K562 treated with DMSO at 1 percent for 24 hours (cell line): Measurements from ENCODE around the gene MASP1. TPM values are rescaled to one million over a fixed set of nuclear protein-coding genes. Genes with fewer than 3 reads are reported as not detected.

ENCODE experiments used
- total RNA-seq: library from RNA; unstranded; fragments of 300-600 nt; gene quantifications from 2 replicates; pipeline ENCODE4 v1.2.3, GENCODE V29; 2022; ENCODE audit warnings: low read depth; ENCODE audit not compliant: insufficient read depth

Gene MASP1, protein sequence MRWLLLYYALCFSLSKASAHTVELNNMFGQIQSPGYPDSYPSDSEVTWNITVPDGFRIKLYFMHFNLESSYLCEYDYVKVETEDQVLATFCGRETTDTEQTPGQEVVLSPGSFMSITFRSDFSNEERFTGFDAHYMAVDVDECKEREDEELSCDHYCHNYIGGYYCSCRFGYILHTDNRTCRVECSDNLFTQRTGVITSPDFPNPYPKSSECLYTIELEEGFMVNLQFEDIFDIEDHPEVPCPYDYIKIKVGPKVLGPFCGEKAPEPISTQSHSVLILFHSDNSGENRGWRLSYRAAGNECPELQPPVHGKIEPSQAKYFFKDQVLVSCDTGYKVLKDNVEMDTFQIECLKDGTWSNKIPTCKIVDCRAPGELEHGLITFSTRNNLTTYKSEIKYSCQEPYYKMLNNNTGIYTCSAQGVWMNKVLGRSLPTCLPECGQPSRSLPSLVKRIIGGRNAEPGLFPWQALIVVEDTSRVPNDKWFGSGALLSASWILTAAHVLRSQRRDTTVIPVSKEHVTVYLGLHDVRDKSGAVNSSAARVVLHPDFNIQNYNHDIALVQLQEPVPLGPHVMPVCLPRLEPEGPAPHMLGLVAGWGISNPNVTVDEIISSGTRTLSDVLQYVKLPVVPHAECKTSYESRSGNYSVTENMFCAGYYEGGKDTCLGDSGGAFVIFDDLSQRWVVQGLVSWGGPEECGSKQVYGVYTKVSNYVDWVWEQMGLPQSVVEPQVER
- total RNA-seq: 1.4 and 1.8 TPM in 2 replicates

GRCh38 chr3:187291512-187292132 is at the start of gene MASP1:
Gene MASP1, minus strand, starts transcription at chr3:187291737. Its CDS starts 105 bp downstream, at chr3:187291632.

DNA sequence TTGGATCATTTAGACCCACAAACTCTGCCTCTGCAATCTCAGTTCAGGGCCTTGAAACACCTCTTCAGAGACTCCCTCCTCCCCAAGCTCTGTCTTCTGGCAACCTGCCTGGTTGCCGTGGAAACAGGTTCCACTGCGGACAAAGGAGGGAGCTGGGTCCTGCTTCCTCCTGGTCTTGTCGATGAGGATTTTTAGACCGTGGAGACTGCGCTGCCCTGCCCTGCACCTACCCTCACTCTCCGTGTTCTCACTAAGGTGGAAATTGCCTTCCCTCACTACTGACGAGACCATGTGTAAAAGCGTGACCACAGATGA is 94.2 kb downstream of the MASP1 start, which contains the start of gene RTP1:
RTP1 (plus strand) TSS at position 152 of the 315 bp plus-strand sequence; CDS start at position 182, 30 bp downstream.

Other genes with a start within 250 kb of the MASP1 start
- gene RPL39L, start 152.2 kb downstream of the MASP1 start, total RNA-seq: 124 and 129 TPM in 2 replicates
- not detected in 2 replicates for gene RTP1, start 94.3 kb downstream of the MASP1 start, total RNA-seq
- gene RTP4, start 76.6 kb upstream of the MASP1 start, total RNA-seq: 0.66 TPM in 1 of 2 replicates, not detected in the other